Type B pancreatic cell (in vitro differentiated cells): ENCODE data around the gene CDO1. TPM values are rescaled to one million over a fixed set of nuclear protein-coding genes. Genes with fewer than 3 reads are reported as not detected.

ENCODE experiments used
- DNase-seq: peaks from one replicate; pipeline ENCODE4 v3.0.0; 2021; ENCODE audit warnings: mixed read lengths; ENCODE audit not compliant: unreplicated experiment; ENCODE audit errors: extremely low spot score
- H3K27ac Mint-ChIP-seq: 2 replicates; pipeline ENCODE4 v1.8.0; 2021; ENCODE audit warnings: mild to moderate bottlenecking, mixed read lengths
- H3K27me3 Mint-ChIP-seq: 2 replicates; pipeline ENCODE4 v1.8.0; 2021; ENCODE audit warnings: mixed read lengths
- H3K36me3 Mint-ChIP-seq: 2 replicates; pipeline ENCODE4 v1.8.0; 2021; ENCODE audit warnings: mixed read lengths
- H3K4me1 Mint-ChIP-seq: one replicate; pipeline ENCODE4 v1.8.0; 2021; ENCODE audit warnings: mixed read lengths; ENCODE audit not compliant: unreplicated experiment
- H3K4me3 Mint-ChIP-seq: 2 replicates; pipeline ENCODE4 v1.8.0; 2021; ENCODE audit warnings: mild to moderate bottlenecking, mixed read lengths
- H3K9me3 Mint-ChIP-seq: 2 replicates; pipeline ENCODE4 v1.8.0; 2021; ENCODE audit warnings: mixed read lengths
- CTCF ChIP-seq: fragments of 200-600 bp; sonication (generic); conservative IDR thresholded peaks from 2 replicates; pipeline ENCODE4 v1.5.0; 2021; ENCODE audit warnings: antibody characterized with exemption, mild to moderate bottlenecking
- total RNA-seq: library from RNA; stranded (reverse); gene quantifications from 2 replicates; pipeline ENCODE4 v1.2.1, GENCODE V29; 2021; ENCODE audit warnings: low replicate concordance

CDO1 gene
- total RNA-seq, 1 donor from 2014 or later: 27.9 TPM

GRCh38 chr5:115800108-115800507, 16.4 kb downstream of the CDO1 start:
- Mint-ChIP-seq H3K4me1 (peaks cover 5% of the 10 kb centered on the region), H3K27me3 (no peaks in the 10 kb centered on the region), H3K9me3 (no peaks in the 10 kb centered on the region), H3K36me3 (peaks cover 4% of the 10 kb centered on the region), H3K4me3 (no peak overlapping the region), H3K27ac (no peak overlapping the region)
- DNase-seq: no peak
- no peak for TF ChIP-seq CTCF

- no peaks in the 10 kb centered on the region for H3K36me3 Mint-ChIP-seq
- no peak for TF ChIP-seq CTCF
- H3K9me3 Mint-ChIP-seq: no peaks in the 10 kb centered on the region
- H3K27ac Mint-ChIP-seq: no peak overlapping the region
- DNase-seq: no peak
- H3K4me3 Mint-ChIP-seq: no peak overlapping the region
- peaks cover 5% of the 10 kb centered on the region for H3K4me1 Mint-ChIP-seq
- H3K27me3 Mint-ChIP-seq: no peaks in the 10 kb centered on the region
Observed at GRCh38 chr5:115798252-115798651, 18.2 kb downstream of the CDO1 start.

GRCh38 chr5:115796656-115797055, 19.8 kb downstream of the CDO1 start:
- no peak for DNase-seq
- H3K27me3 Mint-ChIP-seq: peaks cover 6% of the 10 kb centered on the region
- H3K4me1 Mint-ChIP-seq: peaks cover 5% of the 10 kb centered on the region
- no peak for TF ChIP-seq CTCF
- H3K36me3 Mint-ChIP-seq: no peaks in the 10 kb centered on the region
- no peak overlapping the region for H3K27ac Mint-ChIP-seq
- no peak overlapping the region for H3K4me3 Mint-ChIP-seq
- no peaks in the 10 kb centered on the region for H3K9me3 Mint-ChIP-seq

GRCh38 chr5:115795700-115796099, 20.8 kb downstream of the CDO1 start:
- H3K27ac Mint-ChIP-seq: no peak overlapping the region
- H3K4me1 Mint-ChIP-seq: peaks cover 5% of the 10 kb centered on the region
- no peak for DNase-seq
- peaks cover 6% of the 10 kb centered on the region for H3K27me3 Mint-ChIP-seq
- no peaks in the 10 kb centered on the region for H3K9me3 Mint-ChIP-seq
- no peak overlapping the region for H3K4me3 Mint-ChIP-seq
- no peaks in the 10 kb centered on the region for H3K36me3 Mint-ChIP-seq
- no peak for TF ChIP-seq CTCF

GRCh38 chr5:115788440-115788839, 28.0 kb downstream of the CDO1 start:
- DNase-seq: no peak
- H3K4me3 Mint-ChIP-seq: no peak overlapping the region
- no peaks in the 10 kb centered on the region for H3K9me3 Mint-ChIP-seq
- H3K27ac Mint-ChIP-seq: no peak overlapping the region
- H3K36me3 Mint-ChIP-seq: no peaks in the 10 kb centered on the region
- TF ChIP-seq CTCF: no peak
- peaks cover 6% of the 10 kb centered on the region for H3K27me3 Mint-ChIP-seq
- peaks cover 11% of the 10 kb centered on the region for H3K4me1 Mint-ChIP-seq

- Mint-ChIP-seq H3K9me3 (no peaks in the 10 kb centered on the region), H3K36me3 (no peaks in the 10 kb centered on the region), H3K27me3 (peaks cover under 1% of the 10 kb centered on the region), H3K4me3 (no peak overlapping the region), H3K4me1 (peaks cover 11% of the 10 kb centered on the region), H3K27ac (no peak overlapping the region)
- no peak for TF ChIP-seq CTCF
- no peak for DNase-seq
Observed at GRCh38 chr5:115787426-115787825, 29.0 kb downstream of the CDO1 start.
